Neutrophil (primary cell): ENCODE data around the gene RAB40C.

Experiments
- H3K27ac ChIP-seq: fragments of 200-600 bp; sonication (generic); 2 replicates; pipeline ENCODE4 v1.5.1; 2016; ENCODE audit warnings: mild to moderate bottlenecking, moderate library complexity
- H3K27me3 ChIP-seq: fragments of 200-600 bp; sonication (generic); 2 replicates; pipeline ENCODE4 v1.6.0; 2016; ENCODE audit warnings: mild to moderate bottlenecking
- H3K36me3 ChIP-seq: fragments of 200-600 bp; sonication (generic); 2 replicates; pipeline ENCODE4 v1.5.1; 2017
- H3K4me1 ChIP-seq, 2 experiments: fragments of 200-600 bp in 1 of 2; sonication (generic) in 1 of 2; 1 replicate in 1 of 2; 2 replicates in 1 of 2; pipeline versions ENCODE4 v1.5.1 to v1.6.1; 2013 to 2016; ENCODE audit warnings: low read depth in 1 of 2, low read length in 1 of 2, mild to moderate bottlenecking in 1 of 2, moderate library complexity in 1 of 2; ENCODE audit not compliant: control insufficient read depth in 1 of 2, insufficient read depth in 1 of 2
- H3K4me3 ChIP-seq, 2 experiments: fragments of 200-600 bp in 1 of 2; sonication (generic) in 1 of 2; 1 replicate in 1 of 2; 2 replicates in 1 of 2; pipeline ENCODE4 v1.5.1; 2013 to 2016; ENCODE audit warnings: low read depth in 1 of 2, low read length in 1 of 2, mild to moderate bottlenecking in 1 of 2, moderate library complexity in 1 of 2
- H3K9me3 ChIP-seq: fragments of 200-600 bp; sonication (generic); 2 replicates; pipeline ENCODE4 v1.5.1; 2016
- CTCF ChIP-seq: fragments of 200-600 bp; sonication (generic); IDR thresholded peaks from 2 replicates; pipeline ENCODE4 v1.5.1; 2016; ENCODE audit warnings: antibody characterized with exemption

Gene RAB40C

GRCh38 chr16:558298-559020 lies 31.4 kb upstream of the RAB40C start:
- TF ChIP-seq CTCF = no peak
- Histone ChIP-seq H3K4me1 (no peaks in the 10 kb centered on the region), H3K9me3 (no peaks in the 10 kb centered on the region), H3K27ac (no peak overlapping the region), H3K27me3 (peaks cover 62% of the 10 kb centered on the region), H3K36me3 (peaks cover 9% of the 10 kb centered on the region), H3K4me3 (no peak overlapping the region)

- Histone ChIP-seq H3K4me1 (no peaks in the 10 kb centered on the region), H3K36me3 (peaks cover 4% of the 10 kb centered on the region), H3K27ac (no peak overlapping the region), H3K9me3 (no peaks in the 10 kb centered on the region), H3K4me3 (no peak overlapping the region), H3K27me3 (peaks cover 65% of the 10 kb centered on the region)
- TF ChIP-seq CTCF = no peak
Measured at GRCh38 chr16:559021-559380, 30.9 kb upstream of the RAB40C start.

GRCh38 chr16:559411-560203 lies 30.3 kb upstream of the RAB40C start:
- Histone ChIP-seq H3K27me3 (peaks cover 65% of the 10 kb centered on the region), H3K4me1 (no peaks in the 10 kb centered on the region), H3K9me3 (no peaks in the 10 kb centered on the region), H3K36me3 (no peaks in the 10 kb centered on the region), H3K27ac (no peak overlapping the region), H3K4me3 (no peak overlapping the region)
- no peak for TF ChIP-seq CTCF

- Histone ChIP-seq H3K4me3 (no peak within 1 kb of the TSS), H3K27ac (no peak within 1 kb of the TSS), H3K36me3 (no peaks in the 10 kb centered on the region), H3K4me1 (no peaks in the 10 kb centered on the region), H3K9me3 (no peaks in the 10 kb centered on the region), H3K27me3 (peaks cover 65% of the 10 kb centered on the region)
- no peak for TF ChIP-seq CTCF
Measured at GRCh38 chr16:560204-560700, 29.6 kb upstream of the RAB40C start, which contains the start of gene PRR35. TSS of gene PRR35 (plus strand) at chr16:560394. CDS start at chr16:563295, 2,901 bp downstream.

GRCh38 chr16:560701-561412 lies 29.0 kb upstream of the RAB40C start:
- H3K9me3 ChIP-seq = no peaks in the 10 kb centered on the region
- H3K27ac ChIP-seq = no peak overlapping the region
- H3K27me3 ChIP-seq = peaks cover 65% of the 10 kb centered on the region
- H3K4me1 ChIP-seq = no peaks in the 10 kb centered on the region
- no peaks in the 10 kb centered on the region for H3K36me3 ChIP-seq
- no peak for TF ChIP-seq CTCF
- H3K4me3 ChIP-seq = no peak overlapping the region
